GM19463 (cell line): Measurements from ENCODE around the gene PSMD10.

ENCODE experiments used
- ATAC-seq: cut with Tn5 transposase; IDR thresholded peaks from one replicate; pipeline ENCODE4 v1.9.1; 2021; ENCODE audit warnings: mild to moderate bottlenecking, moderate library complexity; ENCODE audit not compliant: unreplicated experiment

The PSMD10 gene

GRCh38 chrX:108072746-108073145 lies 18.6 kb downstream of the PSMD10 start:
- ATAC-seq = no peak

DNA sequence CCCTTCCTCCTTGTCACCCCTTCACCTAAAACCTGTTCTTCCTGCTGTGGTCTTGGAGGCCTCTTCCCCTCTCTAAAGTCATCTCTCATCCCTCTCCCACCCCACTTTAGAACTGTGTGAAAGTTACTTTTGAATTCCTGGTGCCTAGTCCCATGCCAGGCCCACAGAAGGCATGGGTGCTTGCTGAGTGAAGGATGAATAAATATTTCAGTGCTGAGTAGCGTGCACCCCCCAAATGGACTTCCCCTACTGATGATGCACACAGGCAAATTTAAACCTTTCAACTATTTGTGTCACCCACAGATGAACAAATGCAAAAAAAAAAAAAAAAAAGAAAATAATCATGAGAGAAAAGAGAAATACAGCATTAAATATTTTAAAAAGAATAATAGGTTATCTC lies 19.8 kb downstream of the PSMD10 start:
- no peak for ATAC-seq

DNA sequence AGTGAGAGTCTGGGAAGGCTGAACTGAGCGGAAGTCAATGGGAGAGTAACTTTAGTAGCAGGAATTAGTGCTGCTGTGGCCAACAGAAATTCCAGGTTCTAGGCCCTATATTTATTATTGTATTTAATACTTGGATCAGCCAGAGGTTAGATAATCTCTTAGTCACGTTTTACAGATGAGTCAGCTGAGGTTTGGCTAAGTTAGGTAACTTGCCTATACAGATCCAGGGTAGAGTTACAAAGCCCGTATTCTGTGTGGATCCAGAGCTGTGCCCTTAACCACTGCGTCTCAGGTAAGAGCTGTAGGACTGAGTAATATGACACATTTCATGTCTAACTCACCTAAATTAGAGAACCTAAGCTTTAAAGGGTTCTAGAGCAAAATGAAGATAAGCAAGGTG lies 20.5 kb downstream of the PSMD10 start:
- ATAC-seq = no peak

DNA sequence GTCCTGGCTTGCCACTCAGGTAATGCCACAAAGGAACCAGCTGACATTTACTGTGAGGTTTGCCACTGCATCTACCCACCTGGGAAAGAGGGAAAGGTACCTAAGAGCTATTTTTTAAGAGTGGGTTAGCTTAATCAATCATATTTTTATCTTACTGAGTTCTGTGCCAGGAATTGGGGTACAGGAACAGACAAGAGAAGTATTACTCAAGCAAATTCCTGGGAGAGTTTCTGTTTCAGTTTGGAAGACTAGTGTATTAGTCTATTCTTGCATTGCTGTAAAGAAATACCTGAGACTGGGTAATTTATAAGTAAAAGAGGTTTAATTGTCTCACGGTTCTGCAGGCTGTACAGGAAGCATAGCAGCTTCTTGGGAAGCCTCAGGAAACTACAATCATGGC lies 23.2 kb downstream of the PSMD10 start:
- no peak for ATAC-seq

GRCh38 chrX:108064613-108065012 lies 26.7 kb downstream of the PSMD10 start:
- ATAC-seq = no peak

- no peak for ATAC-seq
These were observed 27.3 kb downstream of the PSMD10 start for GRCh38 chrX:108064001-108064400.

DNA sequence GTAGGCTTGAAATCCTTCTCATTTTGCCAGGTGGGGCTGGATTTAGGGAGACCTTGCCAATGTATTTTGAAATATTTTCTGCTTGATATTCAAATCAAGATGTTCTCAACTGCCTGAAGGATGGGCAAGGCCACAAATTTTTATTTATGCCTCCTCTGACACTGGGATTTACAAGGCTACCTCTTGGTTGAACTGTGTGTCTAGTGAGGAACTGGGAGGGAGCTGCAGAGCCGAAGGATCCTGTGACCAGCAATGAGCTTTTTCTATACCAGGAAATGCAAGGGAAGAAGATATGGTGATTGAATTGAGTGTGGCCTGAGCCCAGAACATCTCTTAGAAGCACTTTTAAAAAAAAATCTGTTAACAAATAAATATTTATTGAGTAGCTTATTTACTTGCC lies 31.5 kb downstream of the PSMD10 start:
- ATAC-seq = no peak

GRCh38 chrX:108055546-108055945 lies 35.8 kb downstream of the PSMD10 start:
- no peak for ATAC-seq

- ATAC-seq = no peak
These were observed 38.1 kb downstream of the PSMD10 start for GRCh38 chrX:108053218-108053617.

- no peak for ATAC-seq
These were observed 41.7 kb downstream of the PSMD10 start for GRCh38 chrX:108049649-108050048.

DNA sequence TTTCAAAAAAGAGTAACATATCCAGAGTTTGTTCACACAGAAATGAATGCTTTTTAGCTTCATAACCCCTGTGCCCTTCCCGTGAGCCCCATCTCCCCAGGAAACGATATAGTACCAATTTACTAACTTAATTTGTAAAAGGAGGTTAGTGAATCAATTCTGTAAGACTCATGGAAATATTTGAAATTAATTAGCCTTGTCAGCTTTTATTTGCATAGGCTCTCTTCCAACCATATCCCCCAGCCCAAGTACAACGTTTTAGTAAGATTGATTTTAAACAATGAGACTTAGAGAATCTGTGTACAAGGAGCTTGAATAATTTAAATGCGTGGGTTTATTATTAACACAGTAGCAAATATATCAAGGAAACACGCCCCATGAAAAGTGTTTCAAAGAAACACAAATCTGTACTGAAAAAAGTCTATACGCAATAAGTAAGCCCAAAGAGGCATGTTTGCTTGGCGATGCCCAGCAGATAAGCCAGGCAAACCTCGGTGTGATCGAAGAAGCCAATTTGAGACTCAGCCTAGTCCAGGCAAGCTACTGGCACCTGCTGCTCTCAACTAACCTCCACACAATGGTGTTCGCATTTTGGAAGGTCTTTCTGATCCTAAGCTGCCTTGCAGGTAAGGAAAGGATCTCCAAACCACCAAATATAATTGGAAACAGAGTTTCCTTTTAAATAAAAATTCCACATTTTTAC lies 46.6 kb downstream of the PSMD10 start, which contains the start of gene VSIG1:
Gene VSIG1, plus strand, starts transcription at position 512 of the 703 bp plus-strand sequence. Its CDS starts 66 bp downstream, at position 578.
- ATAC-seq = no peak

DNA sequence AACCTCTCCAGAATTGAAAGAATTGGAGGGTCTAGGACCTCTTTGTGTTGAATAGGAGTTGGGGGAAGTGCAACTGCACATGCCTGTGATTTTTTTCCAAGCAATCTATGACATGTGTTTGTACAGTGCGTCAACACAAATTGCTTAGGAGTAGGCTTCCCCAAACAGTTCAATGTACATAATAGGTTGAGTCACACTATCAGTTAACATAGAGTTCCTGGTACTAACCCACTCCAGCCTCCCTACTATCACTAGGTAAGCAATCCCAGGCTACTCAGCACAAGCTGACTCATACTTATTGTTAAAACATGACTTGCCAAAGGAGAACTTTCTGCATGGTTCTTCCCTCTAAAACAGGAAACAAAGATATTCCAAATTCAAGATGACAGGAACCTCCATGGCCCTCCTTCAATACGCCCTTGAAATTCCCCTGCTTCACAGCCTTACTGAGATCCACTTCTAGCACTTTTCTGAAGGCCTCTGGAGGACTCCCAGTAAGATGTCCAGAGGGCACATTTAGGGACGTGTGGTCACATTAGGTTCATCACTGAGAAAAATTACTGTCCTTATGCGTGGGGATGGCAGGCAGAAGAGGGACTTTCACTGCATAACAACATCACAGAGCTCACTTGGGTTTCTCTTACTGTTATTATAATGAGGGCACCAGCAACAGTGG lies 54.9 kb downstream of the PSMD10 start:
- ATAC-seq = no peak

DNA sequence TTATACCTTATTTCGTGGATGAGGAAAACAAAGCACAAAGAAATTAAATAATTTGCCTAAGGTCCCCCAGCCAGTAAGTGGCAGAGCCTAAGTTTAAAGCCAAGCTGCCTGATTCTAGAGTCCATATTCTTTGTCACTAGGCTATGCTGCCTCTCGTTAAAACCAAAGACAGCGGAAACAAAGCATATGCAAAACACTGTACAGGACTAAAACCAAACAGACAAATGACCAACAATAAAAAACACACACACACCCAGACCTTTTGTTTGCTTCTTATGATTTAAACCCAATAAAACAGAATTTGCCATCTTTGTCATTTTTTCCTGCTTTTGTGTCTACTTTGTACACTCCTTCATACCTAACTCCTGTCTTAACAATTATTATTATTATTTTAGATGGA lies 56.6 kb downstream of the PSMD10 start:
- no peak for ATAC-seq
